Activated naive CD4-positive, alpha-beta T cell treated with anti-CD3 and anti-CD28 coated beads, Interleukin-2, amount 10 ng/mL, durations not matched to agents 7 days and 5 days (primary cell): ENCODE results near the gene ZNF469.

Experiments
- CTCF ChIA-PET: fragments of 350-600 bp; sonication (Branson Sonifier 250); formaldehyde crosslinking; loops from one replicate; lab custom pipeline; 2021; ENCODE audit warnings: antibody characterized with exemption; lab: Charles Lee
- DNase-seq: peaks from one replicate; pipeline ENCODE4 v3.0.0-alpha.2; 2020
- H3K27ac Mint-ChIP-seq: one replicate; pipeline ENCODE4 v1.8.0; 2021; ENCODE audit warnings: mild to moderate bottlenecking, moderate library complexity, mixed read lengths
- H3K27me3 Mint-ChIP-seq: one replicate; pipeline ENCODE4 v1.8.0; 2021; ENCODE audit warnings: mild to moderate bottlenecking, mixed read lengths
- H3K36me3 Mint-ChIP-seq: one replicate; pipeline ENCODE4 v1.8.0; 2021; ENCODE audit warnings: mixed read lengths
- H3K4me1 Mint-ChIP-seq: one replicate; pipeline ENCODE4 v1.8.0; 2021; ENCODE audit warnings: mixed read lengths
- H3K4me3 Mint-ChIP-seq: one replicate; pipeline ENCODE4 v1.8.0; 2021; ENCODE audit warnings: mild to moderate bottlenecking, moderate library complexity, mixed read lengths
- H3K9me3 Mint-ChIP-seq: one replicate; pipeline ENCODE4 v1.8.0; 2021; ENCODE audit warnings: mixed read lengths

Gene ZNF469

GRCh38 chr16:88375236-88375975 lies 7.4 kb upstream of the ZNF469 start:
- DNase-seq: no peak
- Mint-ChIP-seq H3K36me3 (no peaks in the 10 kb centered on the region), H3K9me3 (no peaks in the 10 kb centered on the region), H3K27me3 (no peaks in the 10 kb centered on the region), H3K4me3 (no peak overlapping the region), H3K27ac (no peak overlapping the region), H3K4me1 (no peaks in the 10 kb centered on the region)
- CTCF ChIA-PET: no interaction called here

GRCh38 chr16:88375996-88376834 lies 6.5 kb upstream of the ZNF469 start:
- Mint-ChIP-seq H3K27ac (no peak overlapping the region), H3K4me1 (no peaks in the 10 kb centered on the region), H3K27me3 (no peaks in the 10 kb centered on the region), H3K36me3 (no peaks in the 10 kb centered on the region), H3K9me3 (no peaks in the 10 kb centered on the region), H3K4me3 (no peak overlapping the region)
- DNase-seq: no peak
- CTCF ChIA-PET: no interaction called here

GRCh38 chr16:88376835-88377726 lies 5.7 kb upstream of the ZNF469 start:
- Mint-ChIP-seq H3K4me1 (no peaks in the 10 kb centered on the region), H3K27ac (no peak overlapping the region), H3K27me3 (no peaks in the 10 kb centered on the region), H3K4me3 (no peak overlapping the region), H3K9me3 (no peaks in the 10 kb centered on the region), H3K36me3 (no peaks in the 10 kb centered on the region)
- CTCF ChIA-PET: no interaction called here
- DNase-seq: no peak

- H3K27me3 Mint-ChIP-seq: no peaks in the 10 kb centered on the region
- no peaks in the 10 kb centered on the region for H3K9me3 Mint-ChIP-seq
- DNase-seq: no peak
- no peak overlapping the region for H3K4me3 Mint-ChIP-seq
- H3K4me1 Mint-ChIP-seq: peaks cover 4% of the 10 kb centered on the region
- CTCF ChIA-PET: no interaction called here
- no peaks in the 10 kb centered on the region for H3K36me3 Mint-ChIP-seq
- H3K27ac Mint-ChIP-seq: no peak overlapping the region
Measured at GRCh38 chr16:88377961-88378360, 4.8 kb upstream of the ZNF469 start.

- Mint-ChIP-seq H3K4me3 (no peak overlapping the region), H3K4me1 (peaks cover 4% of the 10 kb centered on the region)
Measured at GRCh38 chr16:88378401-88378800, 4.4 kb upstream of the ZNF469 start.

GRCh38 chr16:88378836-88379693 lies 3.7 kb upstream of the ZNF469 start:
- Mint-ChIP-seq H3K27ac (no peak overlapping the region), H3K9me3 (no peaks in the 10 kb centered on the region), H3K4me1 (peaks cover 4% of the 10 kb centered on the region), H3K36me3 (no peaks in the 10 kb centered on the region), H3K4me3 (no peak overlapping the region), H3K27me3 (peaks cover 4% of the 10 kb centered on the region)
- DNase-seq: no peak
- CTCF ChIA-PET: no interaction called here

More at GRCh38 chr16:88378401-88378800, 4.4 kb upstream of the ZNF469 start:
- DNase-seq: no peak
- H3K36me3 Mint-ChIP-seq: no peaks in the 10 kb centered on the region
- no peaks in the 10 kb centered on the region for H3K9me3 Mint-ChIP-seq
- H3K27me3 Mint-ChIP-seq: no peaks in the 10 kb centered on the region
- no peak overlapping the region for H3K27ac Mint-ChIP-seq
- CTCF ChIA-PET: no interaction called here

GRCh38 chr16:88379694-88380040 lies 3.1 kb upstream of the ZNF469 start:
- DNase-seq: no peak
- peaks cover 10% of the 10 kb centered on the region for H3K27me3 Mint-ChIP-seq
- H3K36me3 Mint-ChIP-seq: no peaks in the 10 kb centered on the region
- H3K4me3 Mint-ChIP-seq: no peak overlapping the region
- peaks cover 4% of the 10 kb centered on the region for H3K4me1 Mint-ChIP-seq
- no peak overlapping the region for H3K27ac Mint-ChIP-seq
- CTCF ChIA-PET: no interaction called here
- H3K9me3 Mint-ChIP-seq: no peaks in the 10 kb centered on the region

GRCh38 chr16:88380099-88380498 lies 2.7 kb upstream of the ZNF469 start:
- Mint-ChIP-seq H3K4me3 (no peak overlapping the region), H3K9me3 (no peaks in the 10 kb centered on the region), H3K36me3 (no peaks in the 10 kb centered on the region), H3K27ac (no peak overlapping the region), H3K4me1 (peaks cover 4% of the 10 kb centered on the region), H3K27me3 (peaks cover 14% of the 10 kb centered on the region)
- DNase-seq: no peak
- CTCF ChIA-PET: no interaction called here

GRCh38 chr16:88380619-88381018 lies 2.1 kb upstream of the ZNF469 start:
- Mint-ChIP-seq H3K9me3 (no peaks in the 10 kb centered on the region), H3K4me1 (peaks cover 4% of the 10 kb centered on the region), H3K27me3 (peaks cover 20% of the 10 kb centered on the region), H3K27ac (no peak overlapping the region), H3K36me3 (no peaks in the 10 kb centered on the region), H3K4me3 (no peak overlapping the region)
- CTCF ChIA-PET: no interaction called here
- DNase-seq: no peak

- no peaks in the 10 kb centered on the region for H3K36me3 Mint-ChIP-seq
- peaks cover 4% of the 10 kb centered on the region for H3K4me1 Mint-ChIP-seq
- H3K4me3 Mint-ChIP-seq: no peak overlapping the region
- no peak overlapping the region for H3K27ac Mint-ChIP-seq
- CTCF ChIA-PET: no interaction called here
- no peaks in the 10 kb centered on the region for H3K9me3 Mint-ChIP-seq
- no peak for DNase-seq
- peaks cover 33% of the 10 kb centered on the region for H3K27me3 Mint-ChIP-seq
Measured at GRCh38 chr16:88381820-88382451, 823 bp upstream of the ZNF469 start.

- Mint-ChIP-seq H3K36me3 (no peaks in the 10 kb centered on the region), H3K27ac (no peak overlapping the region), H3K9me3 (no peaks in the 10 kb centered on the region), H3K4me1 (peaks cover 4% of the 10 kb centered on the region), H3K4me3 (no peak overlapping the region), H3K27me3 (peaks cover 33% of the 10 kb centered on the region)
- no peak for DNase-seq
- CTCF ChIA-PET: no interaction called here
Measured at GRCh38 chr16:88383401-88384221, 852 bp downstream of the ZNF469 start.

GRCh38 chr16:88384222-88385111 lies 1.7 kb downstream of the ZNF469 start:
- Mint-ChIP-seq H3K27ac (no peak overlapping the region), H3K27me3 (peaks cover 33% of the 10 kb centered on the region), H3K4me1 (peaks cover 4% of the 10 kb centered on the region), H3K4me3 (no peak overlapping the region), H3K9me3 (no peaks in the 10 kb centered on the region), H3K36me3 (no peaks in the 10 kb centered on the region)
- DNase-seq: no peak
- CTCF ChIA-PET: interaction anchor here (0.6 kb wide), 1 partner anchor 64 kb away, joined by 3 read pairs; no protein-coding TSS in a partner anchor
